IMR-90 (cell line): ENCODE results near the gene KLHL30. TPM values are rescaled to one million over a fixed set of nuclear protein-coding genes. Genes with fewer than 3 reads are reported as not detected.

Source experiments
- ATAC-seq: fragments of 200-7000 bp; cut with Tn5 transposase; 2 replicates; pipeline ENCODE4 v1.9.1; 2020; ENCODE audit warnings: low read depth, mild to moderate bottlenecking, moderate library complexity
- BruUV-seq: library from RNA; stranded (reverse); fragments of 400-500 nt; replicated peaks from 2 replicates; lab custom pipeline; 2021; lab: Mats Ljungman, UMichigan
- CTCF ChIA-PET: fragments of 300-600 bp; formaldehyde crosslinking; extraction: SDS; loops from one replicate; lab custom pipeline; 2021; ENCODE audit warnings: antibody characterized with exemption; lab: Yijun Ruan, JAX
- POLR2A ChIA-PET: fragments of 300-600 bp; sonication (Branson Sonifier 250); formaldehyde crosslinking; loops from one replicate; lab custom pipeline; 2022; ENCODE audit warnings: antibody characterized with exemption; ENCODE audit not compliant: unreplicated experiment; lab: Charles Lee
- DNase-seq: peaks from one replicate; pipeline ENCODE4 v3.0.0; 2013
- H2AFZ ChIP-seq: replicated peaks from 2 replicates; pipeline ENCODE3; 2013; ENCODE audit warnings: low read length, mild to moderate bottlenecking; ENCODE audit not compliant: poor library complexity
- H2AK5ac ChIP-seq: 2 replicates; pipeline ENCODE4 v1.6.1; 2013; ENCODE audit warnings: low read depth, low read length, inconsistent platforms
- H2AK9ac ChIP-seq: replicated peaks from 2 replicates; pipeline ENCODE3; 2013; ENCODE audit warnings: mild to moderate bottlenecking, low read depth, low read length, moderate library complexity; ENCODE audit not compliant: poor library complexity
- H2BK120ac ChIP-seq: 2 replicates; pipeline ENCODE4 v1.6.1; 2013; ENCODE audit warnings: low read depth, low read length, inconsistent platforms
- H2BK15ac ChIP-seq: 3 replicates; pipeline ENCODE4 v1.6.1; 2013; ENCODE audit warnings: low read depth, low read length, inconsistent platforms
- H2BK20ac ChIP-seq: 2 replicates; pipeline ENCODE4 v1.6.1; 2013; ENCODE audit warnings: low read depth, mild to moderate bottlenecking, inconsistent platforms, low read length, moderate library complexity
- H2BK5ac ChIP-seq: 2 replicates; pipeline ENCODE4 v1.6.1; 2013; ENCODE audit warnings: mild to moderate bottlenecking, low read depth, low read length, inconsistent platforms; ENCODE audit not compliant: poor library complexity, severe bottlenecking
- H3K14ac ChIP-seq: replicated peaks from 2 replicates; pipeline ENCODE4 v1.6.1; 2013; ENCODE audit warnings: low read depth, low read length, inconsistent platforms
- H3K18ac ChIP-seq: 2 replicates; pipeline ENCODE4 v1.6.1; 2013; ENCODE audit warnings: low read depth, low read length, control low read depth
- H3K23ac ChIP-seq: 2 replicates; pipeline ENCODE4 v1.6.1; 2013; ENCODE audit warnings: low read depth, low read length, inconsistent platforms
- H3K27ac ChIP-seq: 2 replicates; pipeline ENCODE4 v1.5.1; 2013; ENCODE audit warnings: mild to moderate bottlenecking, control low read depth, low read length; ENCODE audit not compliant: insufficient read depth
- H3K27me3 ChIP-seq: 2 replicates; pipeline ENCODE4 v1.6.1; 2013; ENCODE audit warnings: low read length; ENCODE audit not compliant: control insufficient read depth, insufficient read depth
- H3K36me3 ChIP-seq: 2 replicates; pipeline ENCODE4 v1.6.1; 2013; ENCODE audit warnings: low read length, mixed read lengths; ENCODE audit not compliant: control insufficient read depth, insufficient read depth
- H3K4ac ChIP-seq: 2 replicates; pipeline ENCODE4 v1.6.1; 2013; ENCODE audit warnings: low read depth, low read length, inconsistent platforms
- H3K4me1 ChIP-seq: 2 replicates; pipeline ENCODE4 v1.6.1; 2013; ENCODE audit warnings: low read length, mixed read lengths; ENCODE audit not compliant: control insufficient read depth, insufficient read depth
- H3K4me2 ChIP-seq: 2 replicates; pipeline ENCODE4 v1.6.1; 2013; ENCODE audit warnings: low read depth, mild to moderate bottlenecking, control low read depth, low read length, moderate library complexity
- H3K4me3 ChIP-seq: 2 replicates; pipeline ENCODE4 v1.5.1; 2013; ENCODE audit warnings: low read depth, mild to moderate bottlenecking, control low read depth, low read length, moderate library complexity; ENCODE audit not compliant: insufficient read depth
- H3K56ac ChIP-seq: 2 replicates; pipeline ENCODE4 v1.6.1; 2013; ENCODE audit warnings: low read length, inconsistent platforms; ENCODE audit not compliant: insufficient read depth; ENCODE audit errors: extremely low read depth
- H3K79me1 ChIP-seq, 2 experiments: 2 replicates each; pipeline ENCODE4 v1.6.1; 2013; ENCODE audit warnings: low read length in 2 of 2, inconsistent platforms in 1 of 2, low read depth in 1 of 2
- H3K9ac ChIP-seq: 2 replicates; pipeline ENCODE4 v1.6.1; 2013; ENCODE audit warnings: low read depth, low read length, control low read depth
- H3K9me1 ChIP-seq: 2 replicates; pipeline ENCODE4 v1.6.1; 2013; ENCODE audit warnings: low read length, inconsistent platforms; ENCODE audit not compliant: insufficient read depth
- H3K9me3 ChIP-seq: 2 replicates; pipeline ENCODE4 v1.6.1; 2013; ENCODE audit warnings: low read length; ENCODE audit not compliant: control insufficient read depth, insufficient read depth
- H4K20me1 ChIP-seq: 2 replicates; pipeline ENCODE4 v1.6.1; 2013; ENCODE audit warnings: low read length, inconsistent platforms; ENCODE audit not compliant: insufficient read depth
- H4K5ac ChIP-seq: 2 replicates; pipeline ENCODE4 v1.6.1; 2013; ENCODE audit warnings: mild to moderate bottlenecking, low read depth, low read length, control low read depth
- H4K8ac ChIP-seq, 2 experiments: 2 replicates each; pipeline ENCODE4 v1.6.1; 2013; ENCODE audit warnings: low read depth in 2 of 2, low read length in 2 of 2, control low read depth in 1 of 2, inconsistent platforms in 1 of 2
- H4K91ac ChIP-seq: 2 replicates; pipeline ENCODE4 v1.6.1; 2013; ENCODE audit warnings: low read depth, low read length, inconsistent platforms; ENCODE audit not compliant: insufficient read depth
- RAD21 ChIP-seq: IDR thresholded peaks from 2 replicates; pipeline ENCODE4 v1.6.1; 2012; ENCODE audit warnings: low read length, improper control_type of control experiment
- WGBS, 2 experiments: methylation state at CpG; one replicate each; pipeline versions ENCODE4 v1.1.5 to v1.1.7; 2013; ENCODE audit warnings: missing lambda C conversion rate in 2 of 2; ENCODE audit not compliant: insufficient read length in 1 of 2; ENCODE audit errors: extremely low coverage in 2 of 2; 5-methylcytosine and 5-hydroxymethylcytosine counted together
- dilution Hi-C: fragments of 300-500 bp; cut with HindIII; formaldehyde crosslinking; loops from one replicate; pipeline ENCODE4 v1.14.3; 2018; ENCODE audit warnings: low sequenced_read_pairs; ENCODE audit not compliant: unreplicated experiment
- in situ Hi-C: fragments of 300-500 bp; cut with MboI; formaldehyde crosslinking; loops from 3 replicates; pipeline ENCODE4 v1.14.3; 2019; ENCODE audit warnings: low sequenced_read_pairs, inconsistent platforms, mixed read lengths
- intact Hi-C: fragments of 100-400 bp; cut with micrococcal nuclease; formaldehyde crosslinking; loops from 2 replicates; pipeline ENCODE4 v1.10.0; 2022
- polyA plus RNA-seq, 3 experiments: library from polyadenylated mRNA; depleted of rRNA; stranded (reverse); fragments of >200 nt; gene quantifications; 2 replicates each; pipeline ENCODE4 v1.2.3, GENCODE V29; 2012; ENCODE audit warnings: low replicate concordance in 1 of 3
- total RNA-seq: library from RNA; depleted of rRNA; stranded (reverse); fragments of >200 nt; gene quantifications from 2 replicates; pipeline ENCODE4 v1.2.3, GENCODE V29; 2012
- TF ChIP-seq, protein P1 (sequence below): fragments of 150-350 bp; IDR thresholded peaks from 2 replicates; pipeline ENCODE4 v1.6.1; 2016; ENCODE audit warnings: low read depth, mild to moderate bottlenecking, low read length, moderate library complexity, borderline replicate concordance
- TF ChIP-seq, protein P2 (sequence below): conservative IDR thresholded peaks from 2 replicates; pipeline ENCODE4 v1.5.1; 2012; ENCODE audit warnings: mild to moderate bottlenecking, low read depth, low read length, improper control_type of control experiment

KLHL30 gene
- total and polyA plus RNA-seq, 2 of the 4 experiments (the other 2 are of a cell fraction), result under 0.01 to 0.03 TPM

DNA sequence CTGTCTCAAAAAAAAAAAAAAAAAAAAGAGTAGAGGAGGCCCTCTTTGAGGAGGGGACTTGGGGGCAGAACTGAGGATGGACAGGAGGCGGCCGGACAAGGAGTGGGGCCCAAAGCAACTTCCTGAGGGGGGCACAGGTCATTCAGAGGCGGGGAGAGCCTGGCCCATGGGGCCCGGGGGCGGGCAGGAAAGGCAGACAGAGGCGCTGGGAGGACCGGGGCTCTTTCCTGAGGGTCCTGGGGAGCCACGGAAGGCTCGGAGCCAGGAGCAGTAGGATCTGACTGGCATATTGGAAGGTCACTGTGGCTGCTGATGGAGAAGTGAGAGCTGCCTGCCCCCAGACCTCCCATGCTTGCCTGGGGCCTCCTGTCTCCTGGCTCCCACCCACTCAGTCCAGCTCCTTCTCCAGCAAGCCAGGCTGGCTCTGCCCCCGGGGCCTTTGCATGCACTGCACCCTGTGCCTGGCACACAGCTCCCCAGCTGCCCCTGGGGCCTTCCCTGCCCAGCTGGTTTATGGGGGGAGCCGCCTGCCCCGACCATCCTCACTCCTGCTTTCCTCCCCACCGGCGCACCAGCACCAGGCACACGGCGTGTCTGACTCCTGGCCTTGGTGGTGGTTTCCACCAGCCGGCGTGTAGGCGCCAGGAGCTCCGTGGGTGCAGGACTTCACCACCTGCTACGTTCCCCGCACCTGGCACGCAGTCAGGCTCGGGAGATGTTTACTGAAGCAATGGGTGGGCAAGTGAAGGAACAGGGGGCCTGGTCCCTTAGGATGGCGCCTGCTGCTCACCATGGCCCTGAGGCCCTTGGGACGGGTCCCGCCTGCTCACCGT is 32.7 kb upstream of the KLHL30 start (continued):
- no peak for TF ChIP-seq RAD21

DNA sequence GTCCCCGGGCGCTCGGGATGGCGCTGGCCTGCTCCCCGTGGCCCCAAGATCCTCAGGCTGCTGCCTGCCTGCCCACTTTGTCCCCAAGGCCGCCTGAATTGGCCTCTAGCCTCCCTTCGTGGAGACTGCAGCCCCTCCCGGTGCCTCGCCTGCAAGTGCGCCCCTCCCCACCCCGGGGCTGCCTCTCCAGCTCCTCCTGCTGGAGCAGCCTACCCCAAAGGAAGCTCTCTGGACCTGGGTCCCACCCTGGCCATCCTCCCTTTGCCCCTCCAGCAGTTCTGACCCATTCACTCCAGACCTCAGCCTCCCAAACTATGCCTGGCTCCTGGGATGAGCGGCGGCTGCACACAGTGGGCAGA is 32.1 kb upstream of the KLHL30 start:
- ChIA-PET POLR2A (no interaction called here), CTCF (no interaction called here)
- H3K27ac ChIP-seq, result no peak overlapping the region
- H4K20me1 ChIP-seq, result no peaks in the 10 kb centered on the region
- no peak overlapping the region for H3K18ac ChIP-seq
- H3K4ac ChIP-seq, result no peak overlapping the region
- no peak overlapping the region for H4K91ac ChIP-seq
- 100% methylated on average over 1 of the region's 13 CpGs; no CpG with 5 or more reads in 1 of the 2 experiments for WGBS, 2 experiments
- TF ChIP-seq, protein P1, sequence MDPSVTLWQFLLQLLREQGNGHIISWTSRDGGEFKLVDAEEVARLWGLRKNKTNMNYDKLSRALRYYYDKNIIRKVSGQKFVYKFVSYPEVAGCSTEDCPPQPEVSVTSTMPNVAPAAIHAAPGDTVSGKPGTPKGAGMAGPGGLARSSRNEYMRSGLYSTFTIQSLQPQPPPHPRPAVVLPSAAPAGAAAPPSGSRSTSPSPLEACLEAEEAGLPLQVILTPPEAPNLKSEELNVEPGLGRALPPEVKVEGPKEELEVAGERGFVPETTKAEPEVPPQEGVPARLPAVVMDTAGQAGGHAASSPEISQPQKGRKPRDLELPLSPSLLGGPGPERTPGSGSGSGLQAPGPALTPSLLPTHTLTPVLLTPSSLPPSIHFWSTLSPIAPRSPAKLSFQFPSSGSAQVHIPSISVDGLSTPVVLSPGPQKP, result no peak
- TF ChIP-seq, protein P2, sequence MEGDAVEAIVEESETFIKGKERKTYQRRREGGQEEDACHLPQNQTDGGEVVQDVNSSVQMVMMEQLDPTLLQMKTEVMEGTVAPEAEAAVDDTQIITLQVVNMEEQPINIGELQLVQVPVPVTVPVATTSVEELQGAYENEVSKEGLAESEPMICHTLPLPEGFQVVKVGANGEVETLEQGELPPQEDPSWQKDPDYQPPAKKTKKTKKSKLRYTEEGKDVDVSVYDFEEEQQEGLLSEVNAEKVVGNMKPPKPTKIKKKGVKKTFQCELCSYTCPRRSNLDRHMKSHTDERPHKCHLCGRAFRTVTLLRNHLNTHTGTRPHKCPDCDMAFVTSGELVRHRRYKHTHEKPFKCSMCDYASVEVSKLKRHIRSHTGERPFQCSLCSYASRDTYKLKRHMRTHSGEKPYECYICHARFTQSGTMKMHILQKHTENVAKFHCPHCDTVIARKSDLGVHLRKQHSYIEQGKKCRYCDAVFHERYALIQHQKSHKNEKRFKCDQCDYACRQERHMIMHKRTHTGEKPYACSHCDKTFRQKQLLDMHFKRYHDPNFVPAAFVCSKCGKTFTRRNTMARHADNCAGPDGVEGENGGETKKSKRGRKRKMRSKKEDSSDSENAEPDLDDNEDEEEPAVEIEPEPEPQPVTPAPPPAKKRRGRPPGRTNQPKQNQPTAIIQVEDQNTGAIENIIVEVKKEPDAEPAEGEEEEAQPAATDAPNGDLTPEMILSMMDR, result 0 out of 2 replicates have a peak, but pooled peaks have one; percentile 11
- peaks cover 2% of the 10 kb centered on the region; the same call in 1 of the 2 replicates for H3K9me3 ChIP-seq
- no peaks in the 10 kb centered on the region for H3K4me1 ChIP-seq
- no peak overlapping the region for H3K4me2 ChIP-seq
- no peak overlapping the region for H3K14ac ChIP-seq
- in situ Hi-C loops (no loop called here), dilution Hi-C loops (no loop called here), intact Hi-C loops (loop anchor here (2.0 kb wide), 1 partner anchor 248 kb away; the partner anchor contains the start of gene RAMP1)
- no peak overlapping the region for H2BK15ac ChIP-seq
- no peak overlapping the region for H2BK5ac ChIP-seq
- no peak overlapping the region for H2BK20ac ChIP-seq
- no peak overlapping the region for H3K9ac ChIP-seq
- H3K36me3 ChIP-seq, result no peaks in the 10 kb centered on the region
- no peaks in the 10 kb centered on the region for H3K79me1 ChIP-seq
- no peak overlapping the region for H4K5ac ChIP-seq
- H4K8ac ChIP-seq, result no peak overlapping the region
- H3K4me3 ChIP-seq, result no peak overlapping the region
- ATAC-seq (no peak), DNase-seq (no peak)
- H2BK120ac ChIP-seq, result no peak overlapping the region
- H3K56ac ChIP-seq, result no peak overlapping the region
- no peak overlapping the region for H2AFZ ChIP-seq
- H3K23ac ChIP-seq, result no peak overlapping the region
- BruUV-seq, result no TSS peak
- H3K27me3 ChIP-seq, result no peaks in the 10 kb centered on the region; the same call in 1 of the 2 replicates
- no peak overlapping the region for H2AK9ac ChIP-seq
- H3K9me1 ChIP-seq, result no peaks in the 10 kb centered on the region
- H2AK5ac ChIP-seq, result no peak overlapping the region
